Measurements from ENCODE around the gene ADISSP.

- TF ChIP-seq POLR2AphosphoS5 (IDR thresholded peaks at IDR 0.05; ENCODE audit: low read depth, low read length) (no peak), SP1 (IDR thresholded peaks at IDR 0.05; ENCODE audit: low read depth, low read length) (no peak)
Observed at GRCh38 chr20:3740615-3741301, 26.8 kb downstream of the ADISSP start.
